Heart left ventricle (tissue), 13 donors: ENCODE results near the gene KRT77.

Experiments
- CTCF ChIP-seq, 12 donors: fragments of 200-600 bp; sonication (generic) in 4 of 12; IDR thresholded peaks; one replicate each; pipeline versions ENCODE4 v1.5.0 to v1.8.0; 2018 to 2022; ENCODE audit warnings: antibody characterized with exemption in 12 of 12, mild to moderate bottlenecking in 5 of 12
- POLR2A ChIP-seq, 2 donors: fragments of 450-650 bp; IDR thresholded peaks; one replicate each; pipeline ENCODE4 v1.6.1; 2017; ENCODE audit warnings: antibody characterized with exemption in 2 of 2, mild to moderate bottlenecking in 2 of 2, moderate library complexity in 2 of 2
- donor health status: ischemic (EF 13 %, LVEDD 7.1; RV severe dilation, severe dysfunction).
- donor health status: DM: no; HTN: yes; CAD: no.
- donor health status: DM: no; HTN: no; CAD: no.
- donor health status: ischemic (EF 25% LVEDD 6.9; RV normal size, moderate dysfunction).
- donor health status: ischemic (EF 25% LVEDD 5.7; RV mildly dilated, moderate dysfunction).
- donor health status: ischemic (EF 35%, LVEDD 5.7; RV mildly dilated, moderate dysfunction).
- donor health status: nonischemic (EF 11% LVEDD 7.7; RV severe dilation, severe dysfunction).
- donor health status: DM: yes; HTN: yes; CAD: no.
- donor health status: PGD.
- donor health status: ischemic (EF 29% LVEDD 5.4; RV normal size, mild dysfunction).
- donor health status: nonischemic (EF 23%, LVEDD 6.1; RV moderate dilation, normal function).

- TF ChIP-seq POLR2A (IDR thresholded peaks at IDR 0.05) (no peak), CTCF (IDR thresholded peaks at IDR 0.05) (no peak)
Observed at GRCh38 chr12:52686063-52686462, 17.3 kb downstream of the KRT77 start.
